ENCODE data around the gene CYP27C1.
A peak's percentile ranks its signal among the peaks of the same experiment; 100 is the strongest.

CYP27C1 gene

GRCh38 chr2:127191331-127192219 lies 28.5 kb downstream of the CYP27C1 start:
- no peak for DNase-seq

GRCh38 chr2:127188797-127189196 lies 31.3 kb downstream of the CYP27C1 start:
- DNase-seq: no peak

GRCh38 chr2:127187831-127188230 lies 32.3 kb downstream of the CYP27C1 start:
- DNase-seq: no peak

- no peak for DNase-seq
Observed at GRCh38 chr2:127187081-127187775, 32.9 kb downstream of the CYP27C1 start.

GRCh38 chr2:127185705-127186104 lies 34.4 kb downstream of the CYP27C1 start:
- DNase-seq: no peak

- DNase-seq: peak; percentile 21 to 28
Observed at GRCh38 chr2:127185093-127185492, 35.0 kb downstream of the CYP27C1 start.

GRCh38 chr2:127183771-127184170 lies 36.3 kb downstream of the CYP27C1 start:
- no peak for DNase-seq

GRCh38 chr2:127182626-127183458 lies 37.3 kb downstream of the CYP27C1 start:
- peak; percentile 34 to 39 for DNase-seq

GRCh38 chr2:127181851-127182250 lies 38.2 kb downstream of the CYP27C1 start:
- no peak for DNase-seq

- DNase-seq: peak; percentile 82 to 84
Observed at GRCh38 chr2:127179766-127180165, 40.3 kb downstream of the CYP27C1 start.

GRCh38 chr2:127177617-127178263 lies 42.4 kb downstream of the CYP27C1 start:
- no peak for DNase-seq

GRCh38 chr2:127176371-127177311 lies 43.5 kb downstream of the CYP27C1 start:
- no peak for DNase-seq

GRCh38 chr2:127175751-127176354 lies 44.2 kb downstream of the CYP27C1 start:
- DNase-seq: no peak

- no peak for DNase-seq
Observed at GRCh38 chr2:127175041-127175721, 44.9 kb downstream of the CYP27C1 start.

GRCh38 chr2:127174640-127175039 lies 45.5 kb downstream of the CYP27C1 start:
- no peak for DNase-seq

GRCh38 chr2:127174136-127174535 lies 46.0 kb downstream of the CYP27C1 start:
- DNase-seq: no peak

GRCh38 chr2:127173057-127173456 lies 47.0 kb downstream of the CYP27C1 start:
- DNase-seq: no peak

- no peak for DNase-seq
Observed at GRCh38 chr2:127172306-127172705, 47.8 kb downstream of the CYP27C1 start.

- DNase-seq: no peak
Observed at GRCh38 chr2:127170452-127171197, 49.5 kb downstream of the CYP27C1 start.

GRCh38 chr2:127170021-127170420 lies 50.1 kb downstream of the CYP27C1 start:
- no peak for DNase-seq
